HepG2 (cell line): ENCODE results near the gene MAPK7. TPM values are rescaled to one million over a fixed set of nuclear protein-coding genes. Genes with fewer than 3 reads are reported as not detected.

ENCODE experiments used
- ARID5B ChIP-seq: IDR thresholded peaks from 2 replicates; pipeline ENCODE4 v1.4.0; 2020; ENCODE audit warnings: mild to moderate bottlenecking, missing genetic modification reagents
- ERF ChIP-seq: IDR thresholded peaks from 2 replicates; pipeline ENCODE4 v1.6.1; 2018; ENCODE audit warnings: missing biosample characterization, missing genetic modification reagents
- FUBP1 ChIP-seq: sonication (generic); formaldehyde crosslinking; IDR thresholded peaks from 2 replicates; pipeline ENCODE4 v1.5.1; 2020; ENCODE audit warnings: missing genetic modification reagents, mild to moderate bottlenecking, borderline replicate concordance
- IKZF5 ChIP-seq: IDR thresholded peaks from 2 replicates; pipeline ENCODE4 v1.6.1; 2018; ENCODE audit warnings: missing genetic modification reagents, mild to moderate bottlenecking, missing compliant biosample characterization
- JUN ChIP-seq: sonication (generic); formaldehyde crosslinking; IDR thresholded peaks from 2 replicates; pipeline ENCODE4 v1.4.0; 2020; ENCODE audit warnings: mild to moderate bottlenecking, missing genetic modification reagents
- ZBTB8A ChIP-seq: sonication (generic); formaldehyde crosslinking; IDR thresholded peaks from 2 replicates; pipeline ENCODE4 v1.4.0; 2020; ENCODE audit warnings: mild to moderate bottlenecking, low read depth, missing genetic modification reagents, borderline replicate concordance
- ZNF280B ChIP-seq: sonication (generic); formaldehyde crosslinking; IDR thresholded peaks from 2 replicates; pipeline ENCODE4 v1.5.0; 2020; ENCODE audit warnings: missing genetic modification reagents, mild to moderate bottlenecking, borderline replicate concordance
- ZNF567 ChIP-seq: sonication (generic); formaldehyde crosslinking; IDR thresholded peaks from 2 replicates; pipeline ENCODE4 v1.8.1; 2023; ENCODE audit warnings: mild to moderate bottlenecking, missing genetic modification reagents, borderline replicate concordance
- ZNF605 ChIP-seq: sonication (generic); formaldehyde crosslinking; IDR thresholded peaks from 2 replicates; pipeline ENCODE4 v1.8.0; 2022; ENCODE audit warnings: mild to moderate bottlenecking, missing genetic modification reagents
- ZNF784 ChIP-seq: sonication (generic); formaldehyde crosslinking; IDR thresholded peaks from 2 replicates; pipeline ENCODE4 v1.5.1; 2020; ENCODE audit warnings: missing genetic modification reagents, mild to moderate bottlenecking, borderline replicate concordance
- ZSCAN31 ChIP-seq: sonication (generic); formaldehyde crosslinking; IDR thresholded peaks from 2 replicates; pipeline ENCODE4 v1.5.0; 2020; ENCODE audit warnings: low read depth, mild to moderate bottlenecking, missing genetic modification reagents
- ZSCAN5A ChIP-seq: sonication (generic); formaldehyde crosslinking; IDR thresholded peaks from 2 replicates; pipeline ENCODE4 v1.8.0; 2022; ENCODE audit warnings: mild to moderate bottlenecking, missing genetic modification reagents, borderline replicate concordance
- polyA plus RNA-seq, 8 experiments: library from polyadenylated mRNA; depleted of rRNA in 3 of 8; stranded (reverse) in 7 of 8; unstranded in 1 of 8; fragments of >200 nt; fragmentation: Illumina TruSeq in 4 of 8; extraction: Trizol in 4 of 8; gene quantifications; 2 replicates each; pipeline versions ENCODE4 v1.2.1 to v1.2.3, GENCODE V29; 2011 to 2016; ENCODE audit warnings: low read depth in 4 of 8, missing spikeins in 1 of 8, mixed read lengths in 1 of 8; ENCODE audit not compliant: insufficient read depth in 1 of 8
- total RNA-seq, 5 experiments: library from RNA; depleted of rRNA; stranded (reverse); fragments of >200 nt; fragmentation: Illumina TruSeq; extraction: Trizol; gene quantifications; 2 replicates each; pipeline ENCODE4 v1.2.3, GENCODE V29; 2016; ENCODE audit warnings: low read depth in 1 of 5

The MAPK7 gene
- total and polyA plus RNA-seq, 2 of the 13 experiments (the other 11 are each of a cell fraction or from before 2014, with no cell fraction given) = 2.9 to 5.9 TPM

GRCh38 chr17:19338031-19338990, 40.0 kb upstream of the MAPK7 start (continued):
- TF ChIP-seq ARID5B (CRISPR knock-in tag) (peak; percentile 56; the same call in 1 of the 2 replicates), ERF (CRISPR knock-in tag) (peak; percentile 70), JUN (CRISPR knock-in tag) (no peak), ZSCAN5A (CRISPR knock-in tag) (no peak; the same call in 1 of the 2 replicates), ZBTB8A (no peak), ZNF784 (CRISPR knock-in tag) (peak; percentile 65; the same call in 1 of the 2 replicates), ZSCAN31 (no peak), FUBP1 (CRISPR knock-in tag) (no peak), ZNF605 (CRISPR knock-in tag) (no peak), ZNF567 (CRISPR knock-in tag) (peak; percentile 48; the same call in 1 of the 2 replicates), IKZF5 (CRISPR knock-in tag) (no peak; the same call in none of the 2 replicates), ZNF280B (peak; percentile 50; the same call in 1 of the 2 replicates)
